Mammary epithelial cell (primary cell): ENCODE measurements around the gene FAM118A.

Source experiments
- CTCF ChIP-seq, 2 donors: IDR thresholded peaks in 1 of 2; conservative IDR thresholded peaks in 1 of 2; 2 replicates each; pipeline ENCODE4 v1.5.1; 2011 to 2012; ENCODE audit warnings: inconsistent platforms in 2 of 2, low read length in 2 of 2, mild to moderate bottlenecking in 2 of 2, control low read depth in 1 of 2, low read depth in 1 of 2; ENCODE audit not compliant: insufficient read depth in 1 of 2; ENCODE audit errors: extremely low read depth in 1 of 2
- EZH2 ChIP-seq: IDR thresholded peaks from 2 replicates; pipeline ENCODE4 v1.6.1; 2012; ENCODE audit warnings: low read length, inconsistent platforms, borderline replicate concordance

GRCh38 chr22:45318168-45318557 lies 8.4 kb downstream of the FAM118A start:
- TF ChIP-seq CTCF (conservative IDR thresholded peaks at IDR 0.05 in 1 of 2, IDR thresholded peaks at IDR 0.05 in 1 of 2; ENCODE audit: extremely low read depth in 1 of 2, insufficient read depth in 1 of 2, low read depth in 1 of 2, low read length in 2 of 2) (no peak), EZH2 (no peak)
